T-cell (primary cell): ENCODE data around the gene HEBP2. TPM values are rescaled to one million over a fixed set of nuclear protein-coding genes. Genes with fewer than 3 reads are reported as not detected.

Experiments
- total RNA-seq, 35 experiments: library from RNA in 6 of 35; stranded (reverse) in 6 of 35; fragments of 120-200 nt in 1 of 35; gene quantifications; one replicate each; pipeline versions ENCODE4 v1.2.1 to v1.2.4 and lab custom pipeline; 2013 to 2026

Gene HEBP2
- total RNA-seq, 5 donors from 2014 or later (not counting 1 experiment from before 2014, with no cell fraction given) = 18.8 to 54.0 (median 45.7) TPM

Other genes starting within 250 kb of the HEBP2 start
- gene ARFGEF3, start 242.3 kb upstream of the HEBP2 start, total RNA-seq = under 1 TPM in 3 of 5 donors, not detected in 2; 0.09 to 0.12 (median 0.10) TPM
- not detected for gene PBOV1, start 185.7 kb upstream of the HEBP2 start, total RNA-seq
- gene SMIM28, start 26.3 kb upstream of the HEBP2 start, total RNA-seq = not detected
- gene NHSL1, start 95.3 kb downstream of the HEBP2 start, total RNA-seq = under 1 TPM; 0.08 to 0.64 (median 0.46) TPM